ENCODE measurements around the gene ASIC3. TPM values are rescaled to one million over a fixed set of nuclear protein-coding genes. Genes with fewer than 3 reads are reported as not detected.

ASIC3 gene
- total and polyA plus RNA-seq, 10 donors: 1.1 to 5.0 (median 2.8) TPM

GRCh38 chr7:151006590-151007300 lies 41.6 kb upstream of the ASIC3 start:
- peaks cover 0 to 59% (median 6%) of the 10 kb centered on the region in 6 donors for H3K36me3 ChIP-seq
- no peak for DNase-seq
- no peaks in the 10 kb centered on the region for H3K9me3 ChIP-seq
- H3K27me3 ChIP-seq (replicated peaks in 1 of 7): peaks cover 0 to 19% (median 0%) of the 10 kb centered on the region in 7 donors
- peak; percentile 18 to 59 (median 53) for TF ChIP-seq POLR2AphosphoS5 (IDR thresholded peaks at IDR 0.05)
- no peak for TF ChIP-seq POLR2A (IDR thresholded peaks at IDR 0.05)
- no peak for TF ChIP-seq CTCF (IDR thresholded peaks at IDR 0.05 in 8 of 11, conservative IDR thresholded peaks at IDR 0.05 in 3 of 11)
- peak overlapping the region in 7 of 8 donors; percentile 38 to 83 (median 77) for H3K27ac ChIP-seq
- intact Hi-C loops (cut with DNase I; ENCODE audit: low total_unique reads): no loop called here
- WGBS, 5 donors: 78 to 80% (median 79%) methylated on average over 12 to 23 of the region's 23 CpGs
- peak overlapping the region in 1 of 8 donors; percentile 59 for H3K4me3 ChIP-seq
- H3K4me1 ChIP-seq: peaks cover 51 to 83% (median 66%) of the 10 kb centered on the region in 6 donors

- H3K4me1 ChIP-seq: peaks cover 56 to 88% (median 72%) of the 10 kb centered on the region in 6 donors
- peaks cover 0 to 23% (median 0%) of the 10 kb centered on the region in 7 donors for H3K27me3 ChIP-seq (replicated peaks in 1 of 7)
- TF ChIP-seq POLR2AphosphoS5 (IDR thresholded peaks at IDR 0.05): peak; percentile 55 to 75 (median 60)
- TF ChIP-seq POLR2A (IDR thresholded peaks at IDR 0.05): no peak
- no peak for TF ChIP-seq CTCF (IDR thresholded peaks at IDR 0.05 in 8 of 11, conservative IDR thresholded peaks at IDR 0.05 in 3 of 11)
- H3K27ac ChIP-seq: peak overlapping the region; percentile 43 to 83 (median 77)
- H3K9me3 ChIP-seq: no peaks in the 10 kb centered on the region
- DNase-seq: peak; percentile 85
- 44 to 76% (median 57%) methylated on average over 7 of the region's 7 CpGs for WGBS, 5 donors
- peak overlapping the region in 2 of 8 donors; percentile 36 to 59 for H3K4me3 ChIP-seq
- intact Hi-C loops (cut with DNase I; ENCODE audit: low total_unique reads): no loop called here
- H3K36me3 ChIP-seq: peaks cover 0 to 53% (median 6%) of the 10 kb centered on the region in 6 donors
Observed at GRCh38 chr7:151007469-151007898, 40.8 kb upstream of the ASIC3 start.

- 22 to 34% (median 23%) methylated on average over 11 of the region's 11 CpGs for WGBS, 5 donors
- TF ChIP-seq POLR2AphosphoS5 (IDR thresholded peaks at IDR 0.05) (peak in 1 of 3 donors; percentile 69), CTCF (IDR thresholded peaks at IDR 0.05 in 8 of 11, conservative IDR thresholded peaks at IDR 0.05 in 3 of 11) (no peak), POLR2A (IDR thresholded peaks at IDR 0.05) (no peak)
- H3K27ac ChIP-seq: peak overlapping the region; percentile 43 to 83 (median 77)
- H3K9me3 ChIP-seq: no peaks in the 10 kb centered on the region
- peaks cover 0 to 53% (median 5%) of the 10 kb centered on the region in 6 donors for H3K36me3 ChIP-seq
- H3K4me3 ChIP-seq: peak overlapping the region in 6 of 8 donors; percentile 19 to 59 (median 29)
- no peak for DNase-seq
- H3K27me3 ChIP-seq (replicated peaks in 1 of 7): peaks cover 0 to 30% (median 0%) of the 10 kb centered on the region in 7 donors
- H3K4me1 ChIP-seq: peaks cover 62 to 91% (median 78%) of the 10 kb centered on the region in 6 donors
- intact Hi-C loops (cut with DNase I; ENCODE audit: low total_unique reads): no loop called here
Observed at GRCh38 chr7:151008143-151008510, 40.2 kb upstream of the ASIC3 start.
